ACC112 (cell line): ENCODE data around the gene GIT1.

Experiments
- H2AFZ ChIP-seq: fragments of 200-600 bp; sonication (generic); one replicate; pipeline ENCODE4 v1.6.0; 2017; ENCODE audit warnings: antibody characterized with exemption, low read length; ENCODE audit not compliant: unreplicated experiment
- H3K27ac ChIP-seq: fragments of 200-600 bp; sonication (generic); 2 replicates; pipeline ENCODE4 v1.5.1; 2014; ENCODE audit warnings: low read depth, mild to moderate bottlenecking, antibody characterized with exemption, low read length, moderate library complexity
- H3K27me3 ChIP-seq: fragments of 200-600 bp; sonication (generic); 2 replicates; pipeline ENCODE4 v1.6.1; 2014; ENCODE audit warnings: mild to moderate bottlenecking, antibody characterized with exemption, low read length, moderate library complexity, mixed read lengths; ENCODE audit not compliant: insufficient read depth
- H3K36me3 ChIP-seq: fragments of 200-600 bp; sonication (generic); 2 replicates; pipeline ENCODE4 v1.6.1; 2016; ENCODE audit warnings: mild to moderate bottlenecking, antibody characterized with exemption, low read length, moderate library complexity, mixed read lengths; ENCODE audit not compliant: insufficient read depth
- H3K4me1 ChIP-seq: fragments of 200-600 bp; sonication (generic); one replicate; pipeline ENCODE4 v1.6.1; 2016; ENCODE audit warnings: low read length, mixed read lengths; ENCODE audit not compliant: insufficient read depth, unreplicated experiment, control insufficient read depth
- H3K4me3 ChIP-seq: fragments of 200-600 bp; sonication (generic); 2 replicates; pipeline ENCODE4 v1.5.1; 2014; ENCODE audit warnings: mild to moderate bottlenecking, low read depth, low read length
- H3K79me2 ChIP-seq: fragments of 200-600 bp; sonication (generic); one replicate; pipeline ENCODE4 v1.6.0; 2016; ENCODE audit warnings: low read length; ENCODE audit not compliant: control insufficient read depth, unreplicated experiment, insufficient read depth

Gene GIT1

GRCh38 chr17:29576214-29577000, 13.0 kb downstream of the GIT1 start:
- no peak overlapping the region for H3K27ac ChIP-seq
- no peaks in the 10 kb centered on the region; the same call in 1 of the 2 replicates for H3K36me3 ChIP-seq
- no peak overlapping the region for H2AFZ ChIP-seq
- H3K4me1 ChIP-seq = peaks cover 9% of the 10 kb centered on the region
- no peaks in the 10 kb centered on the region for H3K79me2 ChIP-seq
- no peak overlapping the region for H3K4me3 ChIP-seq
- H3K27me3 ChIP-seq = no peaks in the 10 kb centered on the region

GRCh38 chr17:29575511-29576213, 13.8 kb downstream of the GIT1 start:
- Histone ChIP-seq H2AFZ (no peak overlapping the region), H3K27me3 (no peaks in the 10 kb centered on the region), H3K79me2 (no peaks in the 10 kb centered on the region), H3K4me1 (peaks cover 9% of the 10 kb centered on the region), H3K27ac (no peak overlapping the region), H3K4me3 (no peak overlapping the region), H3K36me3 (no peaks in the 10 kb centered on the region; the same call in 1 of the 2 replicates)

GRCh38 chr17:29574732-29575510, 14.5 kb downstream of the GIT1 start:
- no peaks in the 10 kb centered on the region; the same call in 1 of the 2 replicates for H3K36me3 ChIP-seq
- no peaks in the 10 kb centered on the region for H3K79me2 ChIP-seq
- no peak overlapping the region for H2AFZ ChIP-seq
- no peak overlapping the region for H3K27ac ChIP-seq
- H3K4me3 ChIP-seq = no peak overlapping the region
- peaks cover 9% of the 10 kb centered on the region for H3K4me1 ChIP-seq
- no peaks in the 10 kb centered on the region for H3K27me3 ChIP-seq

- H3K27me3 ChIP-seq = no peaks in the 10 kb centered on the region
- H3K4me3 ChIP-seq = no peak overlapping the region
- H3K4me1 ChIP-seq = peaks cover 14% of the 10 kb centered on the region
- no peaks in the 10 kb centered on the region for H3K79me2 ChIP-seq
- H2AFZ ChIP-seq = no peak overlapping the region
- no peak overlapping the region for H3K27ac ChIP-seq
- H3K36me3 ChIP-seq = no peaks in the 10 kb centered on the region; the same call in 1 of the 2 replicates
Observed at GRCh38 chr17:29573871-29574731, 15.3 kb downstream of the GIT1 start.

- Histone ChIP-seq H3K79me2 (no peaks in the 10 kb centered on the region), H3K27me3 (no peaks in the 10 kb centered on the region), H2AFZ (no peak overlapping the region), H3K36me3 (no peaks in the 10 kb centered on the region; the same call in 1 of the 2 replicates), H3K27ac (no peak overlapping the region), H3K4me1 (peaks cover 16% of the 10 kb centered on the region), H3K4me3 (no peak overlapping the region)
Observed at GRCh38 chr17:29573558-29573869, 15.9 kb downstream of the GIT1 start.

GRCh38 chr17:29572691-29573557, 16.5 kb downstream of the GIT1 start:
- no peaks in the 10 kb centered on the region; the same call in 1 of the 2 replicates for H3K36me3 ChIP-seq
- no peak overlapping the region for H2AFZ ChIP-seq
- peaks cover 16% of the 10 kb centered on the region for H3K4me1 ChIP-seq
- no peak overlapping the region for H3K27ac ChIP-seq
- no peak overlapping the region for H3K4me3 ChIP-seq
- no peaks in the 10 kb centered on the region for H3K27me3 ChIP-seq
- H3K79me2 ChIP-seq = no peaks in the 10 kb centered on the region

DNA sequence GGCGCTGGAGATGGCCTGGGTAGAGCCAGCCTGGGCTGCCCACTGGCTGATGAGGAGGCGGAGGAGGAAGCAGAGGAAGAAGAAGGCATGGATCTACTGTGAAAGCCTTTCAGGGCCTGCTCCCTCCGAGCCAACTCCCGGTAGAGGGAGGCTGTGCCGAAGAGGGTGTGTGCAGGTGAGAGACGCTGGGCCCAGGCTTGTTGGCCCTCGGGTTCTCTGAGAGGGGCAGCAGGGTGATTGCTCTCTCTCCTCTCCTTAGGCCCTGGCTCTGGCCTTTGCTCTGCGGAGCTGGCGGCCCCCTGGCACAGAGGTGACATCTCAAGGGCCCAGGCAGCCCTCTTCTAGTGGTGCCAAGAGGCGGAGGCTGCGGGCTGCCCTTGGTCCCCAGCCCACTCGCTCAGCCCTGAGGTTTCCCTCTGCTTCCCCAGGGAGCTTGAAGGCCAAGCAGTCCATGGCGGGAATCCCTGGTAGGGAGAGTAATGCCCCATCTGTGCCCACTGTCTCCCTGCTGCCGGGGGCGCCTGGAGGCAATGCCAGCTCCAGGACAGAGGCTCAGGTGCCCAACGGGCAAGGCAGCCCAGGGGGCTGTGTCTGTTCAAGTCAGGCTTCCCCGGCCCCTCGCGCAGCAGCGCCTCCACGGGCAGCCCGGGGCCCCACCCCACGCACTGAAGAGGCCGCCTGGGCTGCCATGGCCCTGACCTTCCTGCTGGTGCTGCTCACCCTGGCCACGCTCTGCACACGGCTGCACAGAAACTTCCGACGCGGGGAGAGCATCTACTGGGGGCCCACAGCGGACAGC, 17.4 kb downstream of the GIT1 start:
- Histone ChIP-seq H3K4me3 (no peak overlapping the region), H3K4me1 (peaks cover 10% of the 10 kb centered on the region), H3K79me2 (no peaks in the 10 kb centered on the region), H3K36me3 (no peaks in the 10 kb centered on the region), H3K27ac (no peak overlapping the region), H2AFZ (no peak overlapping the region), H3K27me3 (no peaks in the 10 kb centered on the region)

- peaks cover 10% of the 10 kb centered on the region for H3K4me1 ChIP-seq
- H2AFZ ChIP-seq = no peak overlapping the region
- H3K4me3 ChIP-seq = no peak overlapping the region
- no peaks in the 10 kb centered on the region for H3K36me3 ChIP-seq
- no peaks in the 10 kb centered on the region for H3K79me2 ChIP-seq
- H3K27ac ChIP-seq = no peak overlapping the region
- no peaks in the 10 kb centered on the region for H3K27me3 ChIP-seq
Observed at GRCh38 chr17:29571486-29571882, 18.0 kb downstream of the GIT1 start.

DNA sequence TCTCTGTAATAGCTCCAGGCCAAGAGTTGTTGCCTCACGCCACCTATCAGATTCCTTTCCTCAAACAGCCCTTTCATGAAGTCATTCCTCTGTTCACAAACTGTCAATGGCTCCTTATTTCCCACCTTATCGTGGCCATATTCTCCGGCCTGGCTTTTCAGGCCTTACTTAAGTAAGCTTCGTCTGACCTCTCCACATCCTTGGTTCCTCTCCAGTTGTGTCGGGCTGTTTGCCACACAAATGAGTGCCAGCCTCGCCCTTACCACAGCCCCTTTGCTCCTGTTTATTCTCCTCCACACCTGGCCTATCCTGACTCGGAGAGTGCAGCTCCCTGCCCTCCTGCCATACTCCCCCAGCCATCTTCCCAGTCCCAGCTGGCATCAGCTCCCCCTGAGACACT, 18.9 kb downstream of the GIT1 start:
- Histone ChIP-seq H3K4me3 (no peak overlapping the region), H2AFZ (no peak overlapping the region), H3K36me3 (no peaks in the 10 kb centered on the region), H3K79me2 (no peaks in the 10 kb centered on the region), H3K27me3 (no peaks in the 10 kb centered on the region), H3K4me1 (peaks cover 18% of the 10 kb centered on the region), H3K27ac (no peak overlapping the region)
